GM19035 (cell line): ENCODE data around the gene GTF2H1.
A peak's percentile ranks its signal among the peaks of the same experiment; 100 is the strongest.

ENCODE experiments used
- ATAC-seq: cut with Tn5 transposase; IDR thresholded peaks from one replicate; pipeline ENCODE4 v1.9.1; 2021; ENCODE audit not compliant: unreplicated experiment

GTF2H1 gene

GRCh38 chr11:18321969-18322711 lies at the start of gene GTF2H1, which contains the start of gene HPS5:
GTF2H1 (plus strand) TSS chr11:18322567; CDS start chr11:18333075, 10,508 bp downstream.
HPS5 (minus strand) TSS chr11:18322140; CDS start chr11:18317858, 4,282 bp downstream.
- ATAC-seq: peak; percentile 87

GRCh38 chr11:18277565-18278271 lies 44.6 kb upstream of the GTF2H1 start:
- no peak for ATAC-seq

- peak; percentile 95 for ATAC-seq
Observed at GRCh38 chr11:18280438-18281045, 41.8 kb upstream of the GTF2H1 start.

GRCh38 chr11:18282626-18283025 lies 39.7 kb upstream of the GTF2H1 start:
- ATAC-seq: no peak

GRCh38 chr11:18285841-18286240 lies 36.5 kb upstream of the GTF2H1 start:
- ATAC-seq: no peak

GRCh38 chr11:18288911-18289310 lies 33.5 kb upstream of the GTF2H1 start:
- ATAC-seq: no peak

- ATAC-seq: no peak
Observed at GRCh38 chr11:18294862-18295261, 27.5 kb upstream of the GTF2H1 start.

- ATAC-seq: no peak
Observed at GRCh38 chr11:18295316-18295715, 27.1 kb upstream of the GTF2H1 start.

GRCh38 chr11:18299721-18300120 lies 22.6 kb upstream of the GTF2H1 start:
- ATAC-seq: no peak

- ATAC-seq: no peak
Observed at GRCh38 chr11:18304745-18305144, 17.6 kb upstream of the GTF2H1 start.

- ATAC-seq: no peak
Observed at GRCh38 chr11:18307461-18308139, 14.8 kb upstream of the GTF2H1 start.

GRCh38 chr11:18308242-18308641 lies 14.1 kb upstream of the GTF2H1 start:
- no peak for ATAC-seq

- no peak for ATAC-seq
Observed at GRCh38 chr11:18309691-18310090, 12.7 kb upstream of the GTF2H1 start.

GRCh38 chr11:18310800-18311340 lies 11.5 kb upstream of the GTF2H1 start:
- ATAC-seq: no peak

GRCh38 chr11:18312012-18312411 lies 10.4 kb upstream of the GTF2H1 start:
- no peak for ATAC-seq

- ATAC-seq: no peak
Observed at GRCh38 chr11:18312663-18313420, 9.5 kb upstream of the GTF2H1 start.

GRCh38 chr11:18313965-18314763 lies 8.2 kb upstream of the GTF2H1 start:
- no peak for ATAC-seq

GRCh38 chr11:18314784-18315523 lies 7.4 kb upstream of the GTF2H1 start:
- ATAC-seq: no peak

- no peak for ATAC-seq
Observed at GRCh38 chr11:18315893-18316292, 6.5 kb upstream of the GTF2H1 start.
